Measurements from ENCODE around the gene TMEM240.
"Not testable (repeated sequence)": the region's sequence is repeated elsewhere in the genome, so short reads cannot be mapped to it uniquely, and the experiment has no call there.

Gene TMEM240

GRCh38 chr1:1563688-1564087 is 23.3 kb upstream of the TMEM240 start:
- H3K4me3 ChIP-seq (ENCODE audit: low read depth, low read length): no peak overlapping the region
- TF ChIP-seq, protein P1, sequence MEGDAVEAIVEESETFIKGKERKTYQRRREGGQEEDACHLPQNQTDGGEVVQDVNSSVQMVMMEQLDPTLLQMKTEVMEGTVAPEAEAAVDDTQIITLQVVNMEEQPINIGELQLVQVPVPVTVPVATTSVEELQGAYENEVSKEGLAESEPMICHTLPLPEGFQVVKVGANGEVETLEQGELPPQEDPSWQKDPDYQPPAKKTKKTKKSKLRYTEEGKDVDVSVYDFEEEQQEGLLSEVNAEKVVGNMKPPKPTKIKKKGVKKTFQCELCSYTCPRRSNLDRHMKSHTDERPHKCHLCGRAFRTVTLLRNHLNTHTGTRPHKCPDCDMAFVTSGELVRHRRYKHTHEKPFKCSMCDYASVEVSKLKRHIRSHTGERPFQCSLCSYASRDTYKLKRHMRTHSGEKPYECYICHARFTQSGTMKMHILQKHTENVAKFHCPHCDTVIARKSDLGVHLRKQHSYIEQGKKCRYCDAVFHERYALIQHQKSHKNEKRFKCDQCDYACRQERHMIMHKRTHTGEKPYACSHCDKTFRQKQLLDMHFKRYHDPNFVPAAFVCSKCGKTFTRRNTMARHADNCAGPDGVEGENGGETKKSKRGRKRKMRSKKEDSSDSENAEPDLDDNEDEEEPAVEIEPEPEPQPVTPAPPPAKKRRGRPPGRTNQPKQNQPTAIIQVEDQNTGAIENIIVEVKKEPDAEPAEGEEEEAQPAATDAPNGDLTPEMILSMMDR (IDR thresholded peaks at IDR 0.05; ENCODE audit: low read depth, low read length, missing control alignments): no peak
- no peak for DNase-seq (ENCODE audit: low read depth)

DNA sequence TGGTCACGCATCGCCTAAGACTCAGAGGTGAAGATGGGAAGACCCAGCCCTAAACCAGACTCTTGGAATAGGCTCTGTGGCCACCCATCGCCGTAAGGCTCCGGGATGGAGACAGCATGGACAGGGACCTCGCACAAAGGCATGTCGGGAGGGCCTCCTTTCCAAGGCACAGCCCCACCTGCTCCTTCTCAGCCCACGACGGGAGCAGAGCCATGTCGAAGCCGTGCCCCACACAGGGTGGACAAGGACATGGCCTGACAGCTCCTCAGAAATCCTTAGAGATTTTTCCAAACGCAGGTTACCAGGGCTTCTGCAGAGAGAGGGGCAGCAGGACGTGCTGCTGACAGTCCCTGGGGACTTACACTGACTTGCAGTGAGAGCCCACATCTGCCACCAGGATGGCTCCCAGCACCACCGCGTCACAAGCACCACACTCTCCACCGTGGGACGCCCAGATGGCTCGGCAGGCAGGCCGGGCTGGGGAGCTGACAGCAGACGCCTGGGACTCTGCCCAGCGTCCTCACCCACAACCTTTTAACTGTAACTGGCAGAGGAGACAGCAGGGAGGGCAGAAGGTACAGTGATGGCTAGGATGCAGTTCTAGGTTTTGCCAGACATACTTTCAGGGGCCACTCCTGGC is 22.3 kb upstream of the TMEM240 start:
- DNase-seq (ENCODE audit: low read depth): no peak
- H3K4me3 ChIP-seq (ENCODE audit: low read depth, low read length): no peak overlapping the region
- TF ChIP-seq, protein P1 (IDR thresholded peaks at IDR 0.05; ENCODE audit: low read depth, low read length, missing control alignments): no peak

DNA sequence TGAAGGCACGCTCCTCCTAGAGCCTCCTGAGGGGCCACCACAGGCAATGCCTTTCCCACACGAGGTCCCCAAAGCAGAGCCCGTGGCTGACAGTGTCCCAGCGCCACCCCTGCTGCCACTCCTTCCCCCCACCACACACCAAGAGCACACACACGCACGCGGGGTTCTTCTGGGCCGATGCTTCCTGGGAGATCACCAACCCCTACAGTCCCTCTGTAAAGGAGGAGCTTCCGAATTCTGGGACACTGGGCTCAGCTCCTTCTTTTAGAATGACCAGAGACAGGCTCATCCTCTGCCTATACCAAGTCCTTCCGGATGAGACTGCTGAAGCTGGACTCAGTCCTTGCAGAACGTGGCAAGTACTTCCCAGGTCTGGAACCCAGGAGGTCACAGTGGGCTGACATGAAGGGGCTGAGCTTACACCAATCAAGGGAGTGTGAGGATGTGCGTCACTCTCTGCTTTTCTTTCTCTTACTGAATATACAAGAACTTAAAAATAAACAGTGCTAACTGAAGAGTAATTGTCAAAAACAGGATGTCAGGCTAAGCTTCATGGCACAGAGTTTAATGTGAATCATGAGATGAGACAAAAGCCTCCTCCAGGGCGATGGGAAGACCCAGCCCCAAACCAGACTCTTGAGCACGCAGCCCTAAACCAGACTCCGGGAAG is 21.5 kb upstream of the TMEM240 start:
- no peak for DNase-seq (ENCODE audit: low read depth)
- no peak overlapping the region for H3K4me3 ChIP-seq (ENCODE audit: low read depth, low read length)
- TF ChIP-seq, protein P1 (IDR thresholded peaks at IDR 0.05; ENCODE audit: low read depth, low read length, missing control alignments): no peak

DNA sequence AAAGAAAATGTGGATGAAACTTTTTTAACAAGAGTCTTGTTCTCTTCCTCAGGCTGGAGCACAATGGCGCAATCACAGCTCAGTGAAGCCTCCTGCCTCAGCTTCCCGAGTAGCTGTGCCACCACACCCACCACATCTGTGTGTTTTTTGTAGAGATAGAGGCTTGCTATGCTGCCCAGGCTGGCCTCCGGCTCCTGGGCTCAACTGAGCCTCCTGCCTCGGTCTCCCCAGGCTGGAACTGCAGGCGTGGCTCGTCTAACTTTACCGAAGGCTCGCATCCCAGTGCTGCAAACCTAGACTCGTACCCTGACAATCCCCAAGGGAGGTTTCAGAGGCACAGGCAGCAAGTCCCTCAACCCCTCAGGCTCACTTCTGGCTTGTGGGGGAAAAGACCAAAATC is 19.8 kb upstream of the TMEM240 start:
- TF ChIP-seq, protein P1 (IDR thresholded peaks at IDR 0.05; ENCODE audit: low read depth, low read length, missing control alignments): no peak
- H3K4me3 ChIP-seq (ENCODE audit: low read depth, low read length): no peak overlapping the region
- DNase-seq (ENCODE audit: low read depth): no peak

- DNase-seq (ENCODE audit: low read depth): no peak
- H3K4me3 ChIP-seq (ENCODE audit: low read depth, low read length): no peak overlapping the region
- TF ChIP-seq, protein P1 (IDR thresholded peaks at IDR 0.05; ENCODE audit: low read depth, low read length, missing control alignments): no peak
These were observed 18.6 kb upstream of the TMEM240 start for GRCh38 chr1:1559066-1559465.

GRCh38 chr1:1558591-1558990 is 18.2 kb upstream of the TMEM240 start:
- H3K4me3 ChIP-seq (ENCODE audit: low read depth, low read length): no peak overlapping the region
- TF ChIP-seq, protein P1 (IDR thresholded peaks at IDR 0.05; ENCODE audit: low read depth, low read length, missing control alignments): no peak

GRCh38 chr1:1557688-1558087 is 17.3 kb upstream of the TMEM240 start:
- not testable (repeated sequence) for DNase-seq (ENCODE audit: low read depth); H3K4me3 ChIP-seq (ENCODE audit: low read depth, low read length)

More at GRCh38 chr1:1558591-1558990, 18.2 kb upstream of the TMEM240 start:
- DNase-seq (ENCODE audit: low read depth): no peak

DNA sequence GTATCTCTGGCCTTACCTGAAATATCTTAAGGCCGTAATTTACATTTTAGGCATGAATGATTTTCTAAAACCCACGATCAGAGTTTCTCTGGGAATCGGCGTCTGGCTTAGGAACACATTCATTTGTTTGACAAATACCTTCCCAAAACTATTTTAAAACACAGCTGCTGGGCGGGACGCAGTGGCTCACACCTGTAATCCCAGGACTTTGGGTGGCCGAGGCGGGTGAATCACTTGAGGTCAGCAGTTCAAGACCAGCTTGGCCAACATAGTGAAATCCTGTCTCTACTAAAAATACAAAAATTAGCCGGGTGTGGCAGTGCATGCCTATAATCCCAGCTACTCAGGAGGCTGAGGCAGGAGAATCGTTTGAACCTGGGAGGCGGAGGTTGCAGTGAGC is 16.5 kb upstream of the TMEM240 start:
- not testable (repeated sequence) for H3K4me3 ChIP-seq (ENCODE audit: low read depth, low read length); DNase-seq (ENCODE audit: low read depth)

Data from GM12864 (cell line).